Progenitor cell of endocrine pancreas (in vitro differentiated cells): ENCODE measurements around the gene UBE2O. TPM values are rescaled to one million over a fixed set of nuclear protein-coding genes. Genes with fewer than 3 reads are reported as not detected.
A peak's percentile ranks its signal among the peaks of the same experiment; 100 is the strongest.

Experiments used
- DNase-seq: peaks from one replicate; pipeline ENCODE4 v3.0.0; 2021; ENCODE audit warnings: low spot score; ENCODE audit not compliant: unreplicated experiment
- H3K27ac Mint-ChIP-seq: 2 replicates; pipeline ENCODE4 v1.8.0; 2021; ENCODE audit warnings: mild to moderate bottlenecking, moderate library complexity, mixed read lengths
- H3K27me3 Mint-ChIP-seq: 2 replicates; pipeline ENCODE4 v1.8.0; 2021; ENCODE audit warnings: mixed read lengths
- H3K36me3 Mint-ChIP-seq: 2 replicates; pipeline ENCODE4 v1.8.0; 2022; ENCODE audit warnings: mixed read lengths; ENCODE audit not compliant: insufficient read depth
- H3K4me1 Mint-ChIP-seq: 2 replicates; pipeline ENCODE4 v1.8.0; 2021; ENCODE audit warnings: low read depth, mixed read lengths
- H3K4me3 Mint-ChIP-seq: 2 replicates; pipeline ENCODE4 v1.8.0; 2021; ENCODE audit warnings: low read depth, mild to moderate bottlenecking, moderate library complexity, mixed read lengths
- H3K9me3 Mint-ChIP-seq: 2 replicates; pipeline ENCODE4 v1.8.0; 2021; ENCODE audit warnings: low read depth, mixed read lengths
- total RNA-seq: library from RNA; stranded (reverse); gene quantifications from 2 replicates; pipeline ENCODE4 v1.2.1, GENCODE V29; 2021
- TF ChIP-seq, protein P1 (sequence below): fragments of 200-600 bp; sonication (generic); IDR thresholded peaks from one replicate; pipeline ENCODE4 v1.5.0; 2021; ENCODE audit warnings: antibody characterized with exemption, mild to moderate bottlenecking; ENCODE audit not compliant: unreplicated experiment

Gene UBE2O
- total RNA-seq, 1 donor from 2014 or later, result 44.6 TPM

- Mint-ChIP-seq H3K4me1 (no peaks in the 10 kb centered on the region), H3K9me3 (no peaks in the 10 kb centered on the region), H3K27ac (no peak overlapping the region), H3K27me3 (peaks cover 8% of the 10 kb centered on the region), H3K36me3 (no peaks in the 10 kb centered on the region), H3K4me3 (no peak overlapping the region)
- no peak for DNase-seq
- TF ChIP-seq, protein P1, sequence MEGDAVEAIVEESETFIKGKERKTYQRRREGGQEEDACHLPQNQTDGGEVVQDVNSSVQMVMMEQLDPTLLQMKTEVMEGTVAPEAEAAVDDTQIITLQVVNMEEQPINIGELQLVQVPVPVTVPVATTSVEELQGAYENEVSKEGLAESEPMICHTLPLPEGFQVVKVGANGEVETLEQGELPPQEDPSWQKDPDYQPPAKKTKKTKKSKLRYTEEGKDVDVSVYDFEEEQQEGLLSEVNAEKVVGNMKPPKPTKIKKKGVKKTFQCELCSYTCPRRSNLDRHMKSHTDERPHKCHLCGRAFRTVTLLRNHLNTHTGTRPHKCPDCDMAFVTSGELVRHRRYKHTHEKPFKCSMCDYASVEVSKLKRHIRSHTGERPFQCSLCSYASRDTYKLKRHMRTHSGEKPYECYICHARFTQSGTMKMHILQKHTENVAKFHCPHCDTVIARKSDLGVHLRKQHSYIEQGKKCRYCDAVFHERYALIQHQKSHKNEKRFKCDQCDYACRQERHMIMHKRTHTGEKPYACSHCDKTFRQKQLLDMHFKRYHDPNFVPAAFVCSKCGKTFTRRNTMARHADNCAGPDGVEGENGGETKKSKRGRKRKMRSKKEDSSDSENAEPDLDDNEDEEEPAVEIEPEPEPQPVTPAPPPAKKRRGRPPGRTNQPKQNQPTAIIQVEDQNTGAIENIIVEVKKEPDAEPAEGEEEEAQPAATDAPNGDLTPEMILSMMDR, result no peak
Observed at GRCh38 chr17:76462556-76463290, 9.8 kb upstream of the UBE2O start.

DNA sequence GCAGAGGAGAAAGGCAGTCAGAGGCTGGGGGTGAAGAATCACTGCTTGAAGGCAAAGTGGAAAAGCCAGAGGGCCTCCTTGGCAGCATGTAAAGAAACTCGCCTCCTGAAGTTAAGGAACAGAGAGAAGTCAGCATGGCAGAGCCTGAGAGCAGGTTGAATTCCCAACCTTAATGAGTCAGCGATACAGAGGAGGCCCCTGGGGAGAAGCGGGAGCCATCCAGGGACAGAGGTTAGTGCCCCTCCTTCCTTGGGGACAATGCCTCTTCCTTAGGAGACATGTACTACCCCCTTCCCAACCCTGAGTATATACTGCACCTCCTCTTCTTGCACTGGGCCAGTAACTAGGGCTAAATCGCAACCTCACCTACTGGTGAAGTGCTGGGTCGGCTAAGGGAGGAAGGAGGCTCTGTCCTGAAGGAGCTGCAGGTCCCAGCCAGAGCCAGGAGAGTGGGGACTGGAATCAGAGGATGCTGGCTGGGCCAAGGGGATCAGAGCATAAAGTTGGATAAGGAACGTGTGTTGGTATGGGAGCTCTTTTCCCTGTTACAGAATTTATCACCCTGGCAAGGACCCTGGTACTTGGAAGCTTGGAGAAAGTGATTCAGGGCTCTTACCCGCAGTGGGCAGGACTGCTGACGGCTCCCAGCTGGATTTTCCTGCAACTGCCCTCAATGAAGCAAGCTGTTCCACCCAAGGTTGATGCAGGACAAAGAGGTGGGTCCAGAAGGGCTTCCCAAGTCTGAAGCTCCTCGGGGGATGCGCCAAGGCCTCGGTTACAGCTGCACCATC is 9.0 kb upstream of the UBE2O start:
- H3K4me1 Mint-ChIP-seq, result no peaks in the 10 kb centered on the region

DNA sequence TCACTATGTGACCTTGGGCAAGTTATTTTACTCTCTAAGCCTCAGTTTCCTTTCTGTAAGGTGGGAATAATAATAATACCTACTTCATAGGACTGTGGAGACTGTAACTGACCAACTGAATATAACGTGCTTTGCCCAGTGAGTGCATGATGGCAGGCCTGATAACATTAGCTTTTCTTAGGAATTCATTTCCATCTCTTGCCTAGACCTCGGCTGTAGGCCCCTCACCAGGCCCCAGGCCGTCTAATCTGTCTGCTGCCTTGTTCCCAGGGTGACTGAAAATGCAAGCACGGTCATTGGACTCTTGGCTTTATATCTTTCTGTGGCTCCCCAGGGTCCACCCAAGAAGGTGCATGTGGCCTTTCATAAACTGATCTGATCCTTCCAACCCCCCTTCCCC is 6.7 kb upstream of the UBE2O start:
- Mint-ChIP-seq H3K36me3 (no peaks in the 10 kb centered on the region), H3K27me3 (peaks cover 8% of the 10 kb centered on the region), H3K27ac (no peak overlapping the region), H3K4me1 (no peaks in the 10 kb centered on the region), H3K9me3 (no peaks in the 10 kb centered on the region), H3K4me3 (no peak overlapping the region)
- TF ChIP-seq, protein P1, result no peak
- no peak for DNase-seq

More for the DNA sequence above, 9.0 kb upstream of the UBE2O start:
- Mint-ChIP-seq H3K27me3 (peaks cover 8% of the 10 kb centered on the region), H3K9me3 (no peaks in the 10 kb centered on the region), H3K36me3 (no peaks in the 10 kb centered on the region), H3K4me3 (no peak overlapping the region), H3K27ac (peak overlapping the region; percentile 63)
- DNase-seq, result no peak
- TF ChIP-seq, protein P1, result no peak

GRCh38 chr17:76458580-76459490 is 5.9 kb upstream of the UBE2O start:
- Mint-ChIP-seq H3K4me3 (no peak overlapping the region), H3K9me3 (no peaks in the 10 kb centered on the region), H3K4me1 (no peaks in the 10 kb centered on the region), H3K27me3 (peaks cover 8% of the 10 kb centered on the region), H3K36me3 (no peaks in the 10 kb centered on the region), H3K27ac (no peak overlapping the region)
- DNase-seq, result no peak
- TF ChIP-seq, protein P1, result peak; percentile 53

DNA sequence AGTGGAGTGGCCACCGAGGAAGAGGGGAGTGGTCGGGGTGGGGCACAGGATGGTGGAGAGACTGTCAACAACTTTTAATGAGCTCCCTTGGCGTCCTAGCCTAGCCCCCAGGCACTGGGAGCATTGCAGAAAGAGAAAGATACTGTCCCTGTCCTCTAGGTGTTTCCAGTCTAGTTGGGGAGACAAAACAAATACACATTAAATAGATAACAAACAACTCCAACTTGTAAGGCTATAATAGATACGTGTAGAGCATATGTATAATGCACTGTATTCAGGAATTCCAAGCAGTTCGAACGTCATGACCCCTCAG is 435 bp upstream of the UBE2O start:
- Mint-ChIP-seq H3K4me3 (peak overlapping the region; percentile 60), H3K27ac (peak overlapping the region; percentile 75), H3K36me3 (no peaks in the 10 kb centered on the region), H3K4me1 (peaks cover 4% of the 10 kb centered on the region), H3K9me3 (no peaks in the 10 kb centered on the region), H3K27me3 (no peaks in the 10 kb centered on the region)
- TF ChIP-seq, protein P1, result no peak
- no peak for DNase-seq
